ENCODE measurements around the gene POLR1F.

POLR1F gene

DNA sequence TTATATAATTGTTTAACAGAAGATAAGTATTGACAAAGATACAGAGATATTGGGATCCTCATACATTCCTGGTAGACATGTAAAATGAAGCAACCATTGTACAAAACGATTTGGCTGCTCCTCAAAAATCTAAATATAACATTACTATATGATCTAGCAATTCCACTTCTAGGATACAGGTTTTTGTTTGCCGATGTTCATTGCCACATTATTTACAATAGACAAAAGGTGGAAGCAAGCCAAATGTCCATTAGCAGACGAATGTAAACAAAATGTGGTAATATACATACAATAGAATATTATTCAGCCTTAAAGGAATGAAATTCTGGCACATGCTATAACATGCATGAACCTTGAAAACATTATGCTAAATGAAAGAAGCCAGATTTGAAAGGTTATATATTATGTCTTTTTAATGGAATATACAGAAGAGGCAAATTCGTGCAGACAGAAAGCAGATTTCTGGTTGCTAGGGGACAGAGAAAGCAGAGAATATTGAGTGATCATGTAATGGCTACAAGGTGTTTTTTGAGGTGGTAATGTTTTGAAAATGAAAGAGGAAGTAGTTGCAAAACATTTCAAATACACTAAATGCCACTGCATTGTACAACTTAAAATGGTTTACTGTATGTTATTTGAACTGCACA lies 44.9 kb downstream of the POLR1F start:
- no peak for DNase-seq (ENCODE audit: low read depth)
- H3K4me3 ChIP-seq (ENCODE audit: low read length): no peak overlapping the region
- TF ChIP-seq, protein P1, sequence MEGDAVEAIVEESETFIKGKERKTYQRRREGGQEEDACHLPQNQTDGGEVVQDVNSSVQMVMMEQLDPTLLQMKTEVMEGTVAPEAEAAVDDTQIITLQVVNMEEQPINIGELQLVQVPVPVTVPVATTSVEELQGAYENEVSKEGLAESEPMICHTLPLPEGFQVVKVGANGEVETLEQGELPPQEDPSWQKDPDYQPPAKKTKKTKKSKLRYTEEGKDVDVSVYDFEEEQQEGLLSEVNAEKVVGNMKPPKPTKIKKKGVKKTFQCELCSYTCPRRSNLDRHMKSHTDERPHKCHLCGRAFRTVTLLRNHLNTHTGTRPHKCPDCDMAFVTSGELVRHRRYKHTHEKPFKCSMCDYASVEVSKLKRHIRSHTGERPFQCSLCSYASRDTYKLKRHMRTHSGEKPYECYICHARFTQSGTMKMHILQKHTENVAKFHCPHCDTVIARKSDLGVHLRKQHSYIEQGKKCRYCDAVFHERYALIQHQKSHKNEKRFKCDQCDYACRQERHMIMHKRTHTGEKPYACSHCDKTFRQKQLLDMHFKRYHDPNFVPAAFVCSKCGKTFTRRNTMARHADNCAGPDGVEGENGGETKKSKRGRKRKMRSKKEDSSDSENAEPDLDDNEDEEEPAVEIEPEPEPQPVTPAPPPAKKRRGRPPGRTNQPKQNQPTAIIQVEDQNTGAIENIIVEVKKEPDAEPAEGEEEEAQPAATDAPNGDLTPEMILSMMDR (conservative IDR thresholded peaks at IDR 0.05; ENCODE audit: low read length): no peak

DNA sequence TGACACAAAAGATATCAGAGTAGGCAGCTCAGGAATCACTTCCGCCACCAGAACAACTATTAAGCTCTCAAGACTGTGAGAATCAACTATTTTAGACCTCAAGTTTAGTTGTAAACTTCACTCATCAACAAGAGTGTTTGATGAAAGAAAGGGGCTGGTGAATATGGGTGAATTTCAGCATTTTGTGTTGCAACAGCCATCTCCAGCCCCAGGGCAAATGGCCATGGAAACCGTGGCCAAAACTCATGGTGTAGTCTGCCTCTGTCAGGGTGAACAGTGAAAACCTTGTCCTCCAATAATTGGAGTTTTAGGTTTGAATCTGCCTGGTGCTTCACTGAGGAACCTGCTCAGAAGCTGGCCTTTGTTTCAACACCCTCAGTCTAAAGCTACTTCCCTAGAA lies 60.0 kb downstream of the POLR1F start:
- DNase-seq (ENCODE audit: low read depth): no peak

More for the DNA sequence above, 60.0 kb downstream of the POLR1F start:
- H3K4me3 ChIP-seq (ENCODE audit: low read length): no peak overlapping the region
- TF ChIP-seq, protein P1 (conservative IDR thresholded peaks at IDR 0.05; ENCODE audit: low read length): no peak
